ENCODE data around the gene JAK1.

The JAK1 gene

DNA sequence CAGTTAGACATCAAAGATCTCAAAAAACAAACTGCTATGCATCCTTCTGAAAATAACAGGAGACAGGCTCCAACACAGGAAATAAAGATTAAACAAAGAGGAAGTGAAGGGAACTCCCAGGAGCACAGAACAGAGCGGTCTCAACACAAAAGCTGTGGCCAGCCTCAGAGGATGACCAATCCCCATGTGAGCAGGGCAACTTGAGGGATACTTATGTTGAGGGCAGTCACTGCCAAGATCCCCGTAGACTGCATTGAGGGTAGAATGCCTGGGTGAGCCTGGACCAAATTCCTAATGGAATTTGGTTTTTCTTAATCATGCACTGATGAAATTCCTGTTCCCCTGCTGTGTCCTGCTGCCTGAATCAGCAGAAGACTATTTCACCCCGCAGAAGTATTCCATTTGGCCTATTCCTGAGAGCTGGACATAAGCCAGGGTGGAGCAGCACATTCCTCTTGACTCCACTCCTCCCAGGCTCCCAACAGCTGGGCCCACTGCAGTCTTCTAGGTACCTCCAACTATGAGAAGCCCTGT, 49.0 kb downstream of the JAK1 start:
- Histone ChIP-seq H3K4ac (ENCODE audit: low read depth in 1 of 2, low read length in 2 of 2) (peak overlapping the region in 1 of 2 experiments; percentile 88), H4K8ac (ENCODE audit: low read length) (peak overlapping the region; percentile 45), H3K14ac (ENCODE audit: low read length in 2 of 2) (no peak overlapping the region), H2AFZ (ENCODE audit: low read depth, low read length) (no peak overlapping the region), H3K23ac (ENCODE audit: low read length in 2 of 2) (no peak overlapping the region), H3K9ac (ENCODE audit: low read length) (peak overlapping the region; percentile 78), H3K27ac (ENCODE audit: low read length, poor library complexity, severe bottlenecking) (peak overlapping the region; percentile 96), H2AK5ac (ENCODE audit: low read length, severe bottlenecking) (peak overlapping the region; percentile 100), H3K4me2 (ENCODE audit: low read length, poor library complexity, severe bottlenecking) (no peak overlapping the region), H3K18ac (ENCODE audit: low read depth in 1 of 2, low read length in 2 of 2) (peak overlapping the region; percentile 2 to 90), H3K4me1 (ENCODE audit: control insufficient read depth, insufficient read depth, low read depth, low read length) (peaks cover 3% of the 10 kb centered on the region), H3K36me3 (ENCODE audit: control insufficient read depth in 1 of 2, insufficient read depth in 2 of 2, low read depth in 1 of 2, low read length in 2 of 2) (no peaks in the 10 kb centered on the region), H3K4me3 (ENCODE audit: insufficient read depth in 1 of 2, low read depth in 1 of 2, low read length in 2 of 2) (peak overlapping the region in 1 of 2 experiments; percentile 47), H3K9me3 (ENCODE audit: control insufficient read depth, low read length) (no peaks in the 10 kb centered on the region), H2BK120ac (ENCODE audit: low read depth, low read length) (no peak overlapping the region), H4K91ac (ENCODE audit: low read length) (no peak overlapping the region), H3K27me3 (ENCODE audit: control insufficient read depth in 1 of 2, insufficient read depth in 1 of 2, low read length in 2 of 2) (no peaks in the 10 kb centered on the region), H3K79me1 (replicated peaks; ENCODE audit: low read length, poor library complexity, severe bottlenecking) (peaks cover 22% of the 10 kb centered on the region), H2BK12ac (ENCODE audit: low read length in 2 of 2) (no peak overlapping the region), H2BK5ac (ENCODE audit: low read depth, low read length, poor library complexity, severe bottlenecking) (peak overlapping the region; percentile 90), H2BK15ac (ENCODE audit: low read depth, poor library complexity, severe bottlenecking) (peak overlapping the region; percentile 40)
- 2% methylated on average over 3 of the region's 3 CpGs for WGBS
- peak; percentile 91 for DNase-seq

DNA sequence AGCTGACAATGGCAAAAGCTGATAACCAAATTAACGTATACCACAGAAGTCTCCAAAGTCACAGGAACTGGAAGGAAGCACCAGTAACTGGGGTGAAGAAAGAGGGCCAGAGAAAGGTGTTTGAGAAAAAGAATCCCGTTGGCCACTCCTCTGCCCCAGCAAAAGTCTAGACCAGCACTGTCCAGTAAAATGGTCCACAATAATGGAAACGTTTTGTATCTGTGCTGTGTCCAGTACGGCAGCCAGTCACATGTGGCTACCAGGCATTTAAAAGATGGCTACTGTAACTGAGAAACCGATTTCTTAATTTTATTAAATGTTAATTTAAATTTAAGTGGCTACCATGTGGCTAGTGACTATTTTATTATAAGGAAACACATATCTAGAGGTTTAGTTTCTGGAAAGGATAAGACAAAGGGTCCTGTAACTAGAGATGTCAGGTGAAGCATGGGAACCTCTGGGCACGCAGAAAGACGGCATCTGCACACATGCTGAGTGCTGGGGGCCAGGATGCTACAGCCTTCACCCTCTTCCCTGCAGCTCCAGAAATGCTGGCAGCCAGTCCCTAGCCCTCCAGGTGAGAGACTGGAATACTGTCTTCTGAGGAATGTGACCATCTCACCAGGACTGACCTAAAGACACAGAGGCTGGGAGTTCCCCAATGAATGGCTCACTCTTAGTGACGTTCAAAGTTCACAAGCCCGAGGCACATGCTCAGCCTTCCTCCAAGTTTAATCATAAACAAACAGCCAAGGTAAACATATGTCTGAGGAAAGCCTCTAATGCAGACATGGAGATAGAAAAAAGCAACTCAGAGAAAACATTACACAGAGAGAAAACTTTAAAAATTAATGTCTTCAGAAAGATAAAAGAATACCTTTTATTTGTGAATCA, 50.7 kb downstream of the JAK1 start:
- no peak overlapping the region for H3K18ac ChIP-seq (ENCODE audit: low read depth in 1 of 2, low read length in 2 of 2)
- H3K4me3 ChIP-seq (ENCODE audit: insufficient read depth in 1 of 2, low read depth in 1 of 2, low read length in 2 of 2), result no peak overlapping the region
- no peak overlapping the region for H2BK15ac ChIP-seq (ENCODE audit: low read depth, poor library complexity, severe bottlenecking)
- H2AFZ ChIP-seq (ENCODE audit: low read depth, low read length), result no peak overlapping the region
- no peaks in the 10 kb centered on the region for H3K36me3 ChIP-seq (ENCODE audit: control insufficient read depth in 1 of 2, insufficient read depth in 2 of 2, low read depth in 1 of 2, low read length in 2 of 2)
- peaks cover 3% of the 10 kb centered on the region for H3K4me1 ChIP-seq (ENCODE audit: control insufficient read depth, insufficient read depth, low read depth, low read length)
- no peak overlapping the region for H3K4me2 ChIP-seq (ENCODE audit: low read length, poor library complexity, severe bottlenecking)
- no peak overlapping the region for H3K23ac ChIP-seq (ENCODE audit: low read length in 2 of 2)
- peak; percentile 94 for DNase-seq
- no peaks in the 10 kb centered on the region for H3K27me3 ChIP-seq (ENCODE audit: control insufficient read depth in 1 of 2, insufficient read depth in 1 of 2, low read length in 2 of 2)
- no peak overlapping the region for H2BK5ac ChIP-seq (ENCODE audit: low read depth, low read length, poor library complexity, severe bottlenecking)
- no peak overlapping the region for H3K4ac ChIP-seq (ENCODE audit: low read depth in 1 of 2, low read length in 2 of 2)
- no peak overlapping the region for H4K91ac ChIP-seq (ENCODE audit: low read length)
- H2BK120ac ChIP-seq (ENCODE audit: low read depth, low read length), result no peak overlapping the region
- no peak overlapping the region for H3K14ac ChIP-seq (ENCODE audit: low read length in 2 of 2)
- peak overlapping the region in 1 of 2 experiments; percentile 37 for H2BK12ac ChIP-seq (ENCODE audit: low read length in 2 of 2)
- peaks cover 25% of the 10 kb centered on the region for H3K79me1 ChIP-seq (replicated peaks; ENCODE audit: low read length, poor library complexity, severe bottlenecking)
- WGBS, result 73% methylated on average over 8 of the region's 9 CpGs
- no peaks in the 10 kb centered on the region for H3K9me3 ChIP-seq (ENCODE audit: control insufficient read depth, low read length)
- H3K27ac ChIP-seq (ENCODE audit: low read length, poor library complexity, severe bottlenecking), result peak overlapping the region; percentile 37
- H2AK5ac ChIP-seq (ENCODE audit: low read length, severe bottlenecking), result peak overlapping the region; percentile 49
- peak overlapping the region; percentile 78 for H3K9ac ChIP-seq (ENCODE audit: low read length)
- H4K8ac ChIP-seq (ENCODE audit: low read length), result no peak overlapping the region

DNA sequence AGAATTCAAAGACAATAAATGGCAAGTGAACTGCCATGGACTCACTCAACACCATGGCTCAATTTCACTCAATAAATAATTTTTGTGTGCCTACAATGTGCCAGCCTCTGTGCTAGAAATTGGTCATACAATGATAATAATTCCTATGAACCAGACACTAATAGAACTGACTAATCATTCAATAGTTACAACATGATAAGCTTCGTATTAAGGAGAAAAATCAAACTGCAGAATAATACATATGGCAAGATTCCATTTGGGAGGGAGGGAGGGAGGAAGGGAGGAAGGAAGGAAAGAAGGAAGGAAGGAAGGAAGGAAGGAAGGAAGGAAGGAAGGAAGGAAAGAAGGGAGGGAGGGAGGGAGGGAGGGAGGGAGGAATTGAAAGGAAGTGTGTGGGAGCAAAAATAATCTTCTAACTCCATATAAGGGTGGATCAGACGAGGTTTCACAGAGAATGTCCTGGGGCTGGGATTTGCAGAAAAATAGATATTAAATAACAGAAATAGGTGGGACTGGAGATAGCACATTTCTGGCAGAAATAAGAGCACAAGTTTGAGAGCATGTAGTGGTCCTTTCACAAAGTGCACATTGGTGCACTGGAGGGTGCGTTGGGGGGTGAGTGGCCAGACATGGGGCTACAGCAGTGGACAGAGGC, 52.9 kb downstream of the JAK1 start:
- no peaks in the 10 kb centered on the region for H3K9me3 ChIP-seq (ENCODE audit: control insufficient read depth, low read length)
- no peak overlapping the region for H3K4me2 ChIP-seq (ENCODE audit: low read length, poor library complexity, severe bottlenecking)
- no peak for DNase-seq
- H3K4ac ChIP-seq (ENCODE audit: low read depth in 1 of 2, low read length in 2 of 2), result no peak overlapping the region
- H2BK15ac ChIP-seq (ENCODE audit: low read depth, poor library complexity, severe bottlenecking), result no peak overlapping the region
- no peaks in the 10 kb centered on the region for H3K36me3 ChIP-seq (ENCODE audit: control insufficient read depth in 1 of 2, insufficient read depth in 2 of 2, low read depth in 1 of 2, low read length in 2 of 2)
- no peak overlapping the region for H3K4me3 ChIP-seq (ENCODE audit: insufficient read depth in 1 of 2, low read depth in 1 of 2, low read length in 2 of 2)
- H2BK120ac ChIP-seq (ENCODE audit: low read depth, low read length), result no peak overlapping the region
- H3K27ac ChIP-seq (ENCODE audit: low read length, poor library complexity, severe bottlenecking), result no peak overlapping the region
- H2AFZ ChIP-seq (ENCODE audit: low read depth, low read length), result no peak overlapping the region
- no peak overlapping the region for H2BK12ac ChIP-seq (ENCODE audit: low read length in 2 of 2)
- no peak overlapping the region for H2BK5ac ChIP-seq (ENCODE audit: low read depth, low read length, poor library complexity, severe bottlenecking)
- peaks cover 23% of the 10 kb centered on the region for H3K79me1 ChIP-seq (replicated peaks; ENCODE audit: low read length, poor library complexity, severe bottlenecking)
- H3K18ac ChIP-seq (ENCODE audit: low read depth in 1 of 2, low read length in 2 of 2), result peak overlapping the region in 1 of 2 experiments; percentile 18
- H2AK5ac ChIP-seq (ENCODE audit: low read length, severe bottlenecking), result peak overlapping the region; percentile 20
- peaks cover 5% of the 10 kb centered on the region for H3K4me1 ChIP-seq (ENCODE audit: control insufficient read depth, insufficient read depth, low read depth, low read length)
- 85% methylated on average over 2 of the region's 3 CpGs for WGBS
- no peak overlapping the region for H3K9ac ChIP-seq (ENCODE audit: low read length)
- no peaks in the 10 kb centered on the region for H3K27me3 ChIP-seq (ENCODE audit: control insufficient read depth in 1 of 2, insufficient read depth in 1 of 2, low read length in 2 of 2)
- no peak overlapping the region for H4K91ac ChIP-seq (ENCODE audit: low read length)
- H3K14ac ChIP-seq (ENCODE audit: low read length in 2 of 2), result no peak overlapping the region
- peak overlapping the region in 1 of 2 experiments; percentile 81 for H3K23ac ChIP-seq (ENCODE audit: low read length in 2 of 2)
- H4K8ac ChIP-seq (ENCODE audit: low read length), result no peak overlapping the region

DNA sequence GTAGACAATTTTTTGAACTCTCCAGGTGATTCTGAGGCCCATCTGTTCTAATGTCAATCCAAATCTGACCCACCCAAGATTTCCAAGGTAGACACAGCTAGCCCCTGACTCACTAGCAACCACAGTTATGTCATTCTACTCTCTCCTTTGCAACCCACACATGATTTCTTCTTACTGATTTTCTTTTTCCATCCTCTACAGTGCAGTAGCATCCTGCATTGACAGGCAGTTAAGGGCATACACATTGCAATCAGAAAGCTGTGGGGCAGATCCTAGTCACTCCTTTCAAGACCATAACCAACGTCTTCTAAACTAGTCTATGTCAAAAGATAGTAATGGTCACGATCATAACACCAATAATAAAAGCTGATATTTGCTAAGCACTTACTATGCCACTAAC, 54.2 kb downstream of the JAK1 start:
- H3K23ac ChIP-seq (ENCODE audit: low read length in 2 of 2), result no peak overlapping the region
- no peak overlapping the region for H3K4me3 ChIP-seq (ENCODE audit: insufficient read depth in 1 of 2, low read depth in 1 of 2, low read length in 2 of 2)
- no peak overlapping the region for H3K27ac ChIP-seq (ENCODE audit: low read length, poor library complexity, severe bottlenecking)
- no peak overlapping the region for H2AFZ ChIP-seq (ENCODE audit: low read depth, low read length)
- no peak overlapping the region for H4K91ac ChIP-seq (ENCODE audit: low read length)
- no peak overlapping the region for H2BK12ac ChIP-seq (ENCODE audit: low read length in 2 of 2)
- H3K79me1 ChIP-seq (replicated peaks; ENCODE audit: low read length, poor library complexity, severe bottlenecking), result peaks cover 20% of the 10 kb centered on the region
- H3K27me3 ChIP-seq (ENCODE audit: control insufficient read depth in 1 of 2, insufficient read depth in 1 of 2, low read length in 2 of 2), result no peaks in the 10 kb centered on the region
- no peak overlapping the region for H4K8ac ChIP-seq (ENCODE audit: low read length)
- H2AK5ac ChIP-seq (ENCODE audit: low read length, severe bottlenecking), result peak overlapping the region; percentile 35
- no peaks in the 10 kb centered on the region for H3K36me3 ChIP-seq (ENCODE audit: control insufficient read depth in 1 of 2, insufficient read depth in 2 of 2, low read depth in 1 of 2, low read length in 2 of 2)
- H3K4me1 ChIP-seq (ENCODE audit: control insufficient read depth, insufficient read depth, low read depth, low read length), result peaks cover 5% of the 10 kb centered on the region
- no peak overlapping the region for H3K4me2 ChIP-seq (ENCODE audit: low read length, poor library complexity, severe bottlenecking)
- no peak overlapping the region for H2BK5ac ChIP-seq (ENCODE audit: low read depth, low read length, poor library complexity, severe bottlenecking)
- no peak overlapping the region for H2BK15ac ChIP-seq (ENCODE audit: low read depth, poor library complexity, severe bottlenecking)
- H3K9me3 ChIP-seq (ENCODE audit: control insufficient read depth, low read length), result no peaks in the 10 kb centered on the region
- no peak overlapping the region for H3K9ac ChIP-seq (ENCODE audit: low read length)
- no peak overlapping the region for H3K4ac ChIP-seq (ENCODE audit: low read depth in 1 of 2, low read length in 2 of 2)
- DNase-seq, result no peak
- 97% methylated on average over 2 of the region's 2 CpGs for whole genome bisulfite sequencing
- no peak overlapping the region for H3K18ac ChIP-seq (ENCODE audit: low read depth in 1 of 2, low read length in 2 of 2)
- no peak overlapping the region for H3K14ac ChIP-seq (ENCODE audit: low read length in 2 of 2)
- H2BK120ac ChIP-seq (ENCODE audit: low read depth, low read length), result no peak overlapping the region

All from mesenchymal stem cell (in vitro differentiated cells and primary cell).